ENCODE measurements around the gene ENOX1. TPM values are rescaled to one million over a fixed set of nuclear protein-coding genes. Genes with fewer than 3 reads are reported as not detected.

Gene ENOX1
- polyA plus RNA-seq, 1 donor (not counting 4 experiments of a cell fraction or from before 2014, with no cell fraction given), result 1.1 TPM

- Histone ChIP-seq H2AFZ (ENCODE audit: control insufficient read depth, low read length) (no peak overlapping the region), H3K27ac (ENCODE audit: control insufficient read depth, insufficient read depth, low read length) (no peak overlapping the region), H3K79me2 (ENCODE audit: control insufficient read depth, insufficient read depth, low read length) (no peaks in the 10 kb centered on the region), H3K4me2 (ENCODE audit: control insufficient read depth, extremely low read depth, insufficient read depth, low read depth, low read length) (no peak overlapping the region), H3K9ac (ENCODE audit: control insufficient read depth, extremely low read depth, insufficient read depth, low read length) (no peak overlapping the region), H3K4me1 (ENCODE audit: control insufficient read depth, extremely low read depth, insufficient read depth, low read length) (no peaks in the 10 kb centered on the region), H3K9me3 (ENCODE audit: control insufficient read depth, low read depth, low read length) (no peaks in the 10 kb centered on the region), H3K27me3 (ENCODE audit: control insufficient read depth, extremely low read depth, insufficient read depth, low read length) (peaks cover 6% of the 10 kb centered on the region), H3K4me3 (ENCODE audit: control insufficient read depth in 2 of 3, extremely low read depth in 1 of 3, insufficient read depth in 2 of 3, low read depth in 1 of 3, low read length in 3 of 3) (no peak overlapping the region), H3K36me3 (ENCODE audit: control insufficient read depth in 2 of 2, extremely low read depth in 1 of 2, insufficient read depth in 2 of 2, low read length in 2 of 2) (no peaks in the 10 kb centered on the region), H3K9me1 (ENCODE audit: control insufficient read depth, extremely low read depth, insufficient read depth, low read length) (no peaks in the 10 kb centered on the region), H4K20me1 (ENCODE audit: control insufficient read depth, extremely low read depth, insufficient read depth, low read length) (no peaks in the 10 kb centered on the region)
- dilution Hi-C loops (cut with MboI; ENCODE audit: extremely low pct_ligation_motif_present, low sequenced_read_pairs), result no loop called here
- no peak for TF ChIP-seq CTCF (optimal IDR thresholded peaks at IDR 0.05 in 1 of 3, IDR thresholded peaks at IDR 0.05 in 1 of 3, conservative IDR thresholded peaks at IDR 0.05 in 1 of 3; ENCODE audit: extremely low read depth in 1 of 3, insufficient read depth in 2 of 3, low read length in 3 of 3)
- DNase-seq (ENCODE audit: low read depth, low spot score), result no peak
- FAIRE-seq, result no peak
These were observed 586.5 kb downstream of the ENOX1 start for GRCh38 chr13:43200307-43200706.

DNA sequence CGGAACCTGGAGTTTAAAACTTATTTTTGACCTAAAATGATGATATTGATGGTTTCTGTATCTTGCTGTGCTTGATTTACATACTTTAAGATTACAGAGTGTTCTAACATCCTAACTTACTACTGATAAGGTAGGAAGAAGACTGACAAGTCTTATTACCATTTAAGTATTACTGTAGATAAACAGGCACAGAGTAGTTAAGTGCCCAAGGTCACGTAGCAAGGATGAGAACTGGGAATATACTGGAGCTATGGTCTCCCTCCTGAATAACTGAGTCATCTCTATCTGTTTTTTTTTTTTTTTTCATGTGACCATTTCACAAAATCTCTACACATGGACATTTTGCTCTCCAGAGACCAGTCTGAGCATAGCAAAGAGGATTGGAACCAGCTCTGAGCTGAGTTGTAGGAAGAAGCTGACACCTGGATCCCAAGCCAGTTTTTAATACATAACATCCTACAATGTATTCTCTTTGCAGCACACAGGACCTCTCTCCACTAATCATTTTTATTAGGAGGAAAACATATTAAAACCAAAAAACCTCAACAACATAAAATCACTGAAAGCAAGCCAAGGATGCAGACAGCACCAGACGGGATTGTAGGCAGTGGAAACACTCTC is 589.9 kb downstream of the ENOX1 start:
- no peak for FAIRE-seq
- H3K4me2 ChIP-seq (ENCODE audit: control insufficient read depth, extremely low read depth, insufficient read depth, low read depth, low read length), result no peak overlapping the region
- H3K4me3 ChIP-seq (ENCODE audit: control insufficient read depth in 2 of 3, extremely low read depth in 1 of 3, insufficient read depth in 2 of 3, low read depth in 1 of 3, low read length in 3 of 3), result no peak overlapping the region
- DNase-seq (ENCODE audit: low read depth, low spot score), result no peak
- H4K20me1 ChIP-seq (ENCODE audit: control insufficient read depth, extremely low read depth, insufficient read depth, low read length), result no peaks in the 10 kb centered on the region
- H3K27me3 ChIP-seq (ENCODE audit: control insufficient read depth, extremely low read depth, insufficient read depth, low read length), result peaks cover 6% of the 10 kb centered on the region
- H3K9me1 ChIP-seq (ENCODE audit: control insufficient read depth, extremely low read depth, insufficient read depth, low read length), result no peaks in the 10 kb centered on the region
- H3K9me3 ChIP-seq (ENCODE audit: control insufficient read depth, low read depth, low read length), result no peaks in the 10 kb centered on the region
- H2AFZ ChIP-seq (ENCODE audit: control insufficient read depth, low read length), result no peak overlapping the region
- dilution Hi-C loops (cut with MboI; ENCODE audit: extremely low pct_ligation_motif_present, low sequenced_read_pairs), result no loop called here
- H3K4me1 ChIP-seq (ENCODE audit: control insufficient read depth, extremely low read depth, insufficient read depth, low read length), result no peaks in the 10 kb centered on the region
- H3K36me3 ChIP-seq (ENCODE audit: control insufficient read depth in 2 of 2, extremely low read depth in 1 of 2, insufficient read depth in 2 of 2, low read length in 2 of 2), result no peaks in the 10 kb centered on the region
- no peak overlapping the region for H3K9ac ChIP-seq (ENCODE audit: control insufficient read depth, extremely low read depth, insufficient read depth, low read length)
- TF ChIP-seq EZH2 (IDR thresholded peaks at IDR 0.05; ENCODE audit: low read length), result no peak
- TF ChIP-seq CTCF (optimal IDR thresholded peaks at IDR 0.05 in 1 of 3, IDR thresholded peaks at IDR 0.05 in 1 of 3, conservative IDR thresholded peaks at IDR 0.05 in 1 of 3; ENCODE audit: extremely low read depth in 1 of 3, insufficient read depth in 2 of 3, low read length in 3 of 3), result no peak
- H3K27ac ChIP-seq (ENCODE audit: control insufficient read depth, insufficient read depth, low read length), result no peak overlapping the region
- H3K79me2 ChIP-seq (ENCODE audit: control insufficient read depth, insufficient read depth, low read length), result no peaks in the 10 kb centered on the region

Data from keratinocyte (primary cell).